ENCODE results near the gene SNX33. TPM values are rescaled to one million over a fixed set of nuclear protein-coding genes. Genes with fewer than 3 reads are reported as not detected.
A peak's percentile ranks its signal among the peaks of the same experiment; 100 is the strongest.

Gene SNX33
- total RNA-seq, 2 experiments from 2014 or later, result 0.60 to 0.79 TPM

DNA sequence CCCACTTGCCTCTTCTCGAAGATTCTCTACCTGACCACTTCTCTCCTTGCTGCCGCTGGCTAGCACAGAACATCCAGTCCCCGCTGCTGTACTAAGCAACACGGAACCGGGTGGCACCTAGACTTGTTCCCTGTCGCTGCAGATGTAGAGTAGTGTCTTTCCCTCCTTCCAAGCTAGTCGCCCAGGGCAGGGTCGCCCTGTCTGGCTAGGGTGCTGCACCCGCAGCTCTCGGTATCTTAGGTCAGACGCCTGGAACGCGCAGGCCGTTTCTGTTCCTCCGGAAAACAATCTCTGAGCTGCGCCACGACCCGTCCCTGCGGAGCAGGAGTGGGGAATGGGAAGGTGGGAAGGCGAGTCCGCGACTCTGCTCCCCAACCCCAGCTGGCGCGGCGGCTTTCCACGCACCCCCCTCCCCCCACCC lies 758 bp upstream of the SNX33 start:
- no peaks in the 10 kb centered on the region for H3K9me3 Mint-ChIP-seq
- POLR2A ChIA-PET, result no interaction called here
- H3K4me1 Mint-ChIP-seq, result peaks cover 27% of the 10 kb centered on the region
- CTCF ChIA-PET, result interaction anchor here (0.7 to 2.0 kb wide), 9 partner anchors 11 to 280 kb away, joined by 3 to 7 read pairs (median 3); partner anchors contain the start of genes MAN2C1 and SIN3A
- peak overlapping the region; percentile 31 for H3K27ac Mint-ChIP-seq
- DNase-seq, result no peak
- peak overlapping the region; percentile 79 for H3K4me3 Mint-ChIP-seq
- H3K27me3 Mint-ChIP-seq, result peaks cover 28% of the 10 kb centered on the region
- no peaks in the 10 kb centered on the region for H3K36me3 Mint-ChIP-seq (ENCODE audit: low read depth)

GRCh38 chr15:75648156-75649000 lies 666 bp downstream of the SNX33 start:
- Mint-ChIP-seq H3K27ac (peak overlapping the region; percentile 36), H3K9me3 (no peaks in the 10 kb centered on the region), H3K27me3 (peaks cover 28% of the 10 kb centered on the region), H3K36me3 (ENCODE audit: low read depth) (no peaks in the 10 kb centered on the region), H3K4me1 (peaks cover 26% of the 10 kb centered on the region), H3K4me3 (peak overlapping the region; percentile 72)
- CTCF ChIA-PET, result interaction anchor here (0.6 to 2.0 kb wide), 4 partner anchors 51 to 281 kb away, joined by 3 to 7 read pairs (median 6); partner anchors contain the start of gene MAN2C1
- DNase-seq, result no peak
- POLR2A ChIA-PET, result no interaction called here

GRCh38 chr15:75649045-75649761 lies 1.5 kb downstream of the SNX33 start:
- CTCF ChIA-PET, result no interaction called here
- Mint-ChIP-seq H3K4me3 (peak overlapping the region; percentile 72), H3K36me3 (ENCODE audit: low read depth) (no peaks in the 10 kb centered on the region), H3K27me3 (peaks cover 28% of the 10 kb centered on the region), H3K4me1 (peaks cover 26% of the 10 kb centered on the region), H3K27ac (no peak overlapping the region), H3K9me3 (no peaks in the 10 kb centered on the region)
- DNase-seq, result no peak
- POLR2A ChIA-PET, result no interaction called here

- Mint-ChIP-seq H3K9me3 (no peaks in the 10 kb centered on the region), H3K27ac (no peak overlapping the region), H3K36me3 (ENCODE audit: low read depth) (no peaks in the 10 kb centered on the region), H3K27me3 (peaks cover 28% of the 10 kb centered on the region), H3K4me1 (peaks cover 26% of the 10 kb centered on the region), H3K4me3 (no peak overlapping the region)
- CTCF ChIA-PET, result interaction anchor here (1.5 kb wide), 1 partner anchor 11 kb away, joined by 4 read pairs; no protein-coding TSS in a partner anchor
- DNase-seq, result no peak
- POLR2A ChIA-PET, result no interaction called here
These were observed 2.1 kb downstream of the SNX33 start for GRCh38 chr15:75649848-75650247.

GRCh38 chr15:75650908-75651809 lies 3.4 kb downstream of the SNX33 start:
- no peaks in the 10 kb centered on the region for H3K36me3 Mint-ChIP-seq (ENCODE audit: low read depth)
- DNase-seq, result no peak
- H3K27me3 Mint-ChIP-seq, result peaks cover 19% of the 10 kb centered on the region
- H3K9me3 Mint-ChIP-seq, result no peaks in the 10 kb centered on the region
- ChIA-PET POLR2A (interaction anchor here (1.5 kb wide), 1 partner anchor 11 kb away, joined by 4 read pairs; the partner anchor contains the start of gene IMP3), CTCF (interaction anchor here (0.5 to 1.8 kb wide), 7 partner anchors 9 to 283 kb away, joined by 3 to 6 read pairs (median 4); partner anchors contain the start of gene IMP3)
- H3K27ac Mint-ChIP-seq, result no peak overlapping the region
- H3K4me3 Mint-ChIP-seq, result no peak overlapping the region
- H3K4me1 Mint-ChIP-seq, result peaks cover 26% of the 10 kb centered on the region

DNA sequence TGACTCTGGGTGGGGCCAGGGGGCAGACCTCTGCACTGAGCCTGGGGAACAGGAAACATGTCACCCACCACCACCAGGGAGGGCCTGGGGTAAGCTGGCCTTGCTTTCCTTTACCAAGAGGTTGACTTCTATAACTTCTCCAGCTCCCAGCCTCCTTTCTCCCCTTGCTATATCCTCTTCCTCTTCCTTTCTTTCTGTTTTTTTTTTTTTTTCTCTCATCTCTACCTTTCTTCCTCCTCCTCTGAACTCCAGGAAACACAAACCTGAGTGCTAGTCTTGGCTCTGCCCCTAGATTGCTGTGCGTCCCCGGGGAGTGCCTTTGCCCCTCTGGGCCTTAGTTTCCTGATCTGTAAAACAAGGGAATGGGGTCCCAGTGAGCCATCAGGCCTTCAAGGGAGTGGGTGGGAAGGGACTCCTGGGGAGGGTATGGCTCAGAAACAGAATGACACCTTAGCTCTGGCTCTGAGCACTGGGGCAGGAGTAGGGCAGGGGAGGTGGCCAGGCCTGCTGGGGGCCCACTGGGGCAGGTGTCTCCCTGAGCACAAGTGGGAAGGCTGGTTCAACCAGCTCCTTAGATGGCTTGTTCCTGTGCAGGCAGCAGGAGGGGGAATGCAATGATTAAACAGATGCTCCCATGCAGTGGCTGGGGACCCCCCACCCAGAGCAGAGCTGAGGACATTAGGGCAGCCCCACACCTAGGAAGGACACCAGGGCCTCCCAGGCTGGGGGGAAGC lies 4.3 kb downstream of the SNX33 start:
- Mint-ChIP-seq H3K9me3 (no peaks in the 10 kb centered on the region), H3K36me3 (ENCODE audit: low read depth) (no peaks in the 10 kb centered on the region), H3K27ac (no peak overlapping the region), H3K4me1 (peaks cover 21% of the 10 kb centered on the region), H3K27me3 (peaks cover 11% of the 10 kb centered on the region), H3K4me3 (no peak overlapping the region)
- ChIA-PET POLR2A (interaction anchor here (1.5 kb wide), 1 partner anchor 12 kb away, joined by 4 read pairs; the partner anchor contains the start of gene IMP3), CTCF (interaction anchor here (0.6 to 1.8 kb wide), 5 partner anchors 10 to 284 kb away, joined by 3 to 6 read pairs (median 4); partner anchors contain the start of gene IMP3)
- no peak for DNase-seq

- no peak for DNase-seq
- Mint-ChIP-seq H3K9me3 (no peaks in the 10 kb centered on the region), H3K36me3 (ENCODE audit: low read depth) (no peaks in the 10 kb centered on the region), H3K4me3 (no peak overlapping the region), H3K27me3 (peaks cover 6% of the 10 kb centered on the region), H3K4me1 (peaks cover 16% of the 10 kb centered on the region), H3K27ac (no peak overlapping the region)
- POLR2A ChIA-PET, result no interaction called here
- CTCF ChIA-PET, result interaction anchor here (0.6 to 0.8 kb wide), 2 partner anchors 273 to 327 kb away, joined by 3 read pairs; no protein-coding TSS in a partner anchor
These were observed 5.7 kb downstream of the SNX33 start for GRCh38 chr15:75653347-75653913.

GRCh38 chr15:75654201-75654907 lies 6.6 kb downstream of the SNX33 start:
- Mint-ChIP-seq H3K27me3 (no peaks in the 10 kb centered on the region), H3K4me1 (peaks cover 16% of the 10 kb centered on the region), H3K27ac (no peak overlapping the region), H3K9me3 (no peaks in the 10 kb centered on the region), H3K36me3 (ENCODE audit: low read depth) (no peaks in the 10 kb centered on the region), H3K4me3 (no peak overlapping the region)
- CTCF ChIA-PET, result interaction anchor here (0.8 kb wide), 1 partner anchor 274 kb away, joined by 3 read pairs; no protein-coding TSS in a partner anchor
- no peak for DNase-seq
- POLR2A ChIA-PET, result no interaction called here

DNA sequence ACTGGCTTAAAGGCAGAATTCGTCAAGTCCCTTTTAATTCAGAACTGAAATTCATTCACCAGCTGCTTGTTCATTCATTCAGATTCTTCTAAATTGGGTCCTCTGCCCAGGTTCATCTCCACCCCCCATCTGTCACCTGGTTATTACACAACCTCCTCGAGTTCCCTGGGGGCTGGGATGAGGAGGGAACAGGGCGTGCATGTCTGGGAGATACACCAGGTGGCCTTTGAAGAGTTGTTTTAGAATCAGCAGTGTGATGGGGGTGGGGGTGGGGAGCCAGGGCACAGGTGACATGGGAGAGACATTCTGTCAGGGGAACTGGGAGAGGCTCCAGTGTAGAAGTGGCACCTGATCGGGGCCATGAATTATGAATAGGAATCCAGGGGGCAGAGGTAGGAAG lies 8.2 kb downstream of the SNX33 start:
- DNase-seq, result no peak
- no peak overlapping the region for H3K27ac Mint-ChIP-seq
- H3K36me3 Mint-ChIP-seq (ENCODE audit: low read depth), result no peaks in the 10 kb centered on the region
- no peak overlapping the region for H3K4me3 Mint-ChIP-seq
- no peaks in the 10 kb centered on the region for H3K9me3 Mint-ChIP-seq
- ChIA-PET POLR2A (no interaction called here), CTCF (no interaction called here)
- no peaks in the 10 kb centered on the region for H3K27me3 Mint-ChIP-seq
- peaks cover 12% of the 10 kb centered on the region for H3K4me1 Mint-ChIP-seq

GRCh38 chr15:75656331-75656730 lies 8.6 kb downstream of the SNX33 start:
- POLR2A ChIA-PET, result no interaction called here
- H3K27me3 Mint-ChIP-seq, result no peaks in the 10 kb centered on the region
- no peak overlapping the region for H3K4me3 Mint-ChIP-seq
- H3K4me1 Mint-ChIP-seq, result peaks cover 8% of the 10 kb centered on the region
- CTCF ChIA-PET, result no interaction called here
- H3K36me3 Mint-ChIP-seq (ENCODE audit: low read depth), result no peaks in the 10 kb centered on the region
- no peak overlapping the region for H3K27ac Mint-ChIP-seq
- no peaks in the 10 kb centered on the region for H3K9me3 Mint-ChIP-seq
- DNase-seq, result no peak

DNA sequence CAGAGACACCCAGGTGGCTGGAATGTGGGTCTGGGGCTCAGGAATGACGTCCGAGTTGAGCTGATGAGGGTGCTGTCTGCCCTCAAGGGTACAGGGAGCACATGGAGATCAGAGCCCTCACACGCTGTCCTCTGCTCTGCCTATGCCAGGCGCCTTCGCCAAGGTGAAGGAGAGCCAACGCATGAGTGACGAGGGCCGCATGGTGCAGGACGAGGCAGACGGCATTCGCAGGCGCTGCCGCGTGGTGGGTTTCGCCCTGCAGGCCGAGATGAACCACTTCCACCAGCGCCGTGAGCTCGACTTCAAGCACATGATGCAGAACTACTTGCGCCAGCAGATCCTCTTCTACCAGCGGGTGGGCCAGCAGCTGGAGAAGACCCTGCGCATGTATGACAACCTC lies 9.1 kb downstream of the SNX33 start:
- no peak overlapping the region for H3K27ac Mint-ChIP-seq
- no peak for DNase-seq
- POLR2A ChIA-PET, result no interaction called here
- no peaks in the 10 kb centered on the region for H3K36me3 Mint-ChIP-seq (ENCODE audit: low read depth)
- no peaks in the 10 kb centered on the region for H3K27me3 Mint-ChIP-seq
- no peak overlapping the region for H3K4me3 Mint-ChIP-seq
- H3K9me3 Mint-ChIP-seq, result no peaks in the 10 kb centered on the region
- H3K4me1 Mint-ChIP-seq, result peaks cover 3% of the 10 kb centered on the region
- CTCF ChIA-PET, result no interaction called here
